Endothelial cell of umbilical vein (primary cell): ENCODE measurements around the gene CNR2. TPM values are rescaled to one million over a fixed set of nuclear protein-coding genes. Genes with fewer than 3 reads are reported as not detected.

Experiments
- BruUV-seq: library from RNA; stranded (reverse); fragments of 400-500 nt; replicated peaks from 2 replicates; lab custom pipeline; 2021; lab: Mats Ljungman, UMichigan
- CTCF ChIA-PET: fragments of 300-600, 350-600 bp; sonication (Branson Sonifier 250); formaldehyde crosslinking; loops from one replicate; lab custom pipeline; 2021; ENCODE audit warnings: antibody characterized with exemption, inconsistent platforms; lab: Charles Lee
- POLR2A ChIA-PET: fragments of 300-600, 350-600 bp; sonication (Branson Sonifier 250); formaldehyde crosslinking; loops from one replicate; lab custom pipeline; 2021; ENCODE audit warnings: antibody characterized with exemption, inconsistent platforms; lab: Charles Lee
- DNase-seq: peaks from one replicate; pipeline ENCODE4 v3.0.0-alpha.2; 2011; ENCODE audit warnings: low read depth, low spot score
- FAIRE-seq: peaks from 2 replicates; lab custom pipeline; 2011; peaks lifted over from hg19 to GRCh38; lab: Jason Lieb, UNC
- H2AFZ ChIP-seq: 2 replicates; pipeline ENCODE4 v1.6.0; 2012; ENCODE audit warnings: low read depth, low read length, control low read depth, inconsistent platforms
- H3K27ac ChIP-seq: 2 replicates; pipeline ENCODE4 v1.5.1; 2011; ENCODE audit warnings: low read depth, mild to moderate bottlenecking, control low read depth, low read length, moderate library complexity; ENCODE audit not compliant: insufficient read depth
- H3K27me3 ChIP-seq, 2 experiments: 2 replicates each; pipeline versions ENCODE4 v1.6.0 to v1.6.1; 2011; ENCODE audit warnings: low read length in 2 of 2, mixed read lengths in 1 of 2; ENCODE audit not compliant: control insufficient read depth in 2 of 2, insufficient read depth in 2 of 2
- H3K36me3 ChIP-seq, 2 experiments: 2 replicates in 1 of 2; 3 replicates in 1 of 2; pipeline ENCODE4 v1.5.1; 2011; ENCODE audit warnings: low read length in 2 of 2, mild to moderate bottlenecking in 1 of 2, moderate library complexity in 1 of 2; ENCODE audit not compliant: control insufficient read depth in 2 of 2, insufficient read depth in 2 of 2; ENCODE audit errors: extremely low read depth in 1 of 2
- H3K4me1 ChIP-seq: 3 replicates; pipeline ENCODE4 v1.5.1; 2011; ENCODE audit warnings: mild to moderate bottlenecking, low read length; ENCODE audit not compliant: control insufficient read depth, insufficient read depth; ENCODE audit errors: extremely low read depth
- H3K4me2 ChIP-seq: 2 replicates; pipeline ENCODE4 v1.6.1; 2011; ENCODE audit warnings: low read length, control low read depth, mixed read lengths; ENCODE audit not compliant: insufficient read depth
- H3K4me3 ChIP-seq, 3 experiments: fragments of 200-600 bp in 1 of 3; sonication (generic), shearing (Covaris generic) in 1 of 3; replicated peaks in 1 of 3; 2 replicates each; pipeline ENCODE4 v1.5.1; 2011 to 2016; ENCODE audit warnings: control low read depth in 3 of 3, low read length in 3 of 3, mild to moderate bottlenecking in 2 of 3, inconsistent platforms in 1 of 3, low read depth in 1 of 3, moderate library complexity in 1 of 3; ENCODE audit not compliant: insufficient read depth in 1 of 3
- H3K79me2 ChIP-seq: 2 replicates; pipeline ENCODE4 v1.6.0; 2012; ENCODE audit warnings: low read length, inconsistent platforms; ENCODE audit not compliant: control insufficient read depth, insufficient read depth
- H3K9ac ChIP-seq: replicated peaks from 2 replicates; pipeline ENCODE3; 2011; ENCODE audit warnings: low read length, control low read depth; ENCODE audit not compliant: insufficient read depth; ENCODE audit errors: extremely low read depth
- H3K9me1 ChIP-seq: replicated peaks from 3 replicates; pipeline ENCODE4 v1.6.0; 2011; ENCODE audit warnings: mild to moderate bottlenecking, low read length; ENCODE audit not compliant: control insufficient read depth, insufficient read depth; ENCODE audit errors: extremely low read depth
- H3K9me3 ChIP-seq: replicated peaks from 2 replicates; pipeline ENCODE4 v1.5.1; 2012; ENCODE audit warnings: low read length, inconsistent platforms; ENCODE audit not compliant: control insufficient read depth, insufficient read depth
- H4K20me1 ChIP-seq: replicated peaks from 2 replicates; pipeline ENCODE3; 2011; ENCODE audit warnings: mild to moderate bottlenecking, low read length; ENCODE audit not compliant: control insufficient read depth, insufficient read depth; ENCODE audit errors: extremely low read depth
- EZH2 ChIP-seq: IDR thresholded peaks from 2 replicates; pipeline ENCODE4 v1.6.1; 2012; ENCODE audit warnings: borderline replicate concordance, low read depth, mild to moderate bottlenecking, moderate library complexity, low read length, inconsistent platforms; ENCODE audit not compliant: severe bottlenecking
- FOS ChIP-seq: IDR thresholded peaks from 2 replicates; pipeline ENCODE4 v1.6.1; 2011; ENCODE audit warnings: mild to moderate bottlenecking, low read length, moderate library complexity, borderline replicate concordance; ENCODE audit not compliant: insufficient read depth
- GATA2 ChIP-seq: IDR thresholded peaks from 2 replicates; pipeline ENCODE4 v1.7.0; 2011; ENCODE audit warnings: low read depth, mild to moderate bottlenecking, moderate library complexity, mixed read lengths, low read length; ENCODE audit not compliant: insufficient read length, insufficient read depth
- JUN ChIP-seq: IDR thresholded peaks from 2 replicates; pipeline ENCODE4 v1.6.1; 2011; ENCODE audit warnings: borderline replicate concordance, low read depth; ENCODE audit not compliant: insufficient read length, insufficient read depth
- MYC ChIP-seq: IDR thresholded peaks from one replicate; pipeline ENCODE4 v1.6.1; 2011; ENCODE audit warnings: mild to moderate bottlenecking, low read depth, low read length
- POLR2A ChIP-seq: IDR thresholded peaks from 2 replicates; pipeline ENCODE4 v1.6.1; 2012; ENCODE audit warnings: low read depth, mild to moderate bottlenecking, control low read depth, low read length
- POLR2AphosphoS5 ChIP-seq: IDR thresholded peaks from 2 replicates; pipeline ENCODE4 v1.6.1; 2012; ENCODE audit warnings: low read depth, mild to moderate bottlenecking, control low read depth, low read length, moderate library complexity; ENCODE audit not compliant: insufficient read depth
- dilution Hi-C: fragments of 300-500 bp; cut with MboI; formaldehyde crosslinking; loops from one replicate; pipeline ENCODE4 v1.15.0; 2019; ENCODE audit warnings: low sequenced_read_pairs; ENCODE audit not compliant: extremely low pct_ligation_motif_present
- intact Hi-C: fragments of 100-400 bp; cut with micrococcal nuclease; formaldehyde crosslinking; loops from one replicate; pipeline ENCODE4 v1.10.0; 2022
- polyA plus RNA-seq, 4 experiments: library from polyadenylated mRNA; depleted of rRNA in 3 of 4; stranded (reverse) in 3 of 4; unstranded in 1 of 4; fragments of >200 nt; gene quantifications; 2 replicates each; pipeline versions ENCODE4 v1.2.1 to v1.2.3, GENCODE V29; 2011 to 2012; ENCODE audit warnings: missing spikeins in 1 of 4
- total RNA-seq: library from RNA; stranded (reverse); gene quantifications from 2 replicates; pipeline ENCODE4 v1.2.3, GENCODE V29; 2021
- TF ChIP-seq, protein P1 (sequence below), 2 donors: IDR thresholded peaks; 1 replicate in 1 of 2; 2 replicates in 1 of 2; pipeline ENCODE4 v1.5.1; 2011; ENCODE audit warnings: low read length in 2 of 2, mild to moderate bottlenecking in 2 of 2, moderate library complexity in 2 of 2, control low read depth in 1 of 2, inconsistent platforms in 1 of 2, low read depth in 1 of 2; ENCODE audit not compliant: insufficient read depth in 1 of 2; ENCODE audit errors: extremely low read depth in 1 of 2
- TF ChIP-seq, protein P2 (sequence below): IDR thresholded peaks from 2 replicates; pipeline ENCODE4 v1.6.1; 2011; ENCODE audit not compliant: insufficient read depth, insufficient read length

The CNR2 gene
- total and polyA plus RNA-seq, 2 donors (not counting 3 experiments of a cell fraction or from before 2014, with no cell fraction given): not detected

DNA sequence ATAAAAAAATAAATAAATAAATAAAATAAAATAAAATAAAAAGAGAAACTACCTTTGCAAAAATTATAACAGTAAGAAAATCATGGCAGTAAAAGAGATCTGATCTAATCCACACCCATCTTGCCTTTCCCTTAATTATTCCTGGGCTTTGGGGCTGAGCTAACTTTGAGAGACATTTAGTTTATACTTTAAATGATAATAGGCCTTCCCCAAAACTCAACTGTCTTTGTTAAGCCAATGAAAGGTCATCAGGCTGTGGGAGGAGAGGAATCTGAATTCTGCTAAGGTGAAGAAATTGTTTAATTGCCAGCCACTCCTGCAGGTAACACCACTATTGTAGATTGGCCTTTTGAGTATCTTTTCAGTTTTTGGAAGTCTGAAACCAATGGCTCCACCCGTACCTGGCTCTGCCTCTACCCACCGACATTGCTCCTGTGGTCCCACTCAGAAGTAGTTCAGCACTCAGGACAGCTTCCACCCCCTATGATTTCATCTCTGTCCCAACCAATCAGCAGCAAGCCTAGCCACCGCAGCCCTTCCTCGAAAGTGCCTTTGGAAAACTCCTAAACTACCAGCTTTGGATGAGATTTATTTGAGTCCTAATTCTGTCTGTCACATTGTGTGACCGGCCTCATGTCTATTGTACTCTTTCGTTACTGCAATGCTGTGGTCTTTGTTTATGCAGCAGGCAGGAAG is 23.5 kb upstream of the CNR2 start:
- CTCF ChIA-PET: no interaction called here
- POLR2A ChIA-PET: no interaction called here

More for the DNA sequence above, 23.5 kb upstream of the CNR2 start:
- no peak overlapping the region for H3K9ac ChIP-seq
- no peak overlapping the region for H3K4me2 ChIP-seq
- no TSS peak for BruUV-seq
- H2AFZ ChIP-seq: no peak overlapping the region
- intact Hi-C loops: no loop called here
- DNase-seq (no peak), FAIRE-seq (no peak)
- H3K4me1 ChIP-seq: no peaks in the 10 kb centered on the region
- H3K27me3 ChIP-seq: peaks cover under 1 to 2% of the 10 kb centered on the region in 2 experiments
- no peaks in the 10 kb centered on the region for H3K36me3 ChIP-seq
- dilution Hi-C loops: no loop called here
- no peaks in the 10 kb centered on the region for H3K9me1 ChIP-seq
- H4K20me1 ChIP-seq: no peaks in the 10 kb centered on the region
- no peaks in the 10 kb centered on the region for H3K9me3 ChIP-seq
- no peak overlapping the region for H3K27ac ChIP-seq
- TF ChIP-seq, protein P1, sequence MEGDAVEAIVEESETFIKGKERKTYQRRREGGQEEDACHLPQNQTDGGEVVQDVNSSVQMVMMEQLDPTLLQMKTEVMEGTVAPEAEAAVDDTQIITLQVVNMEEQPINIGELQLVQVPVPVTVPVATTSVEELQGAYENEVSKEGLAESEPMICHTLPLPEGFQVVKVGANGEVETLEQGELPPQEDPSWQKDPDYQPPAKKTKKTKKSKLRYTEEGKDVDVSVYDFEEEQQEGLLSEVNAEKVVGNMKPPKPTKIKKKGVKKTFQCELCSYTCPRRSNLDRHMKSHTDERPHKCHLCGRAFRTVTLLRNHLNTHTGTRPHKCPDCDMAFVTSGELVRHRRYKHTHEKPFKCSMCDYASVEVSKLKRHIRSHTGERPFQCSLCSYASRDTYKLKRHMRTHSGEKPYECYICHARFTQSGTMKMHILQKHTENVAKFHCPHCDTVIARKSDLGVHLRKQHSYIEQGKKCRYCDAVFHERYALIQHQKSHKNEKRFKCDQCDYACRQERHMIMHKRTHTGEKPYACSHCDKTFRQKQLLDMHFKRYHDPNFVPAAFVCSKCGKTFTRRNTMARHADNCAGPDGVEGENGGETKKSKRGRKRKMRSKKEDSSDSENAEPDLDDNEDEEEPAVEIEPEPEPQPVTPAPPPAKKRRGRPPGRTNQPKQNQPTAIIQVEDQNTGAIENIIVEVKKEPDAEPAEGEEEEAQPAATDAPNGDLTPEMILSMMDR (IDR thresholded peaks at IDR 0.05; ENCODE audit: extremely low read depth in 1 of 2, insufficient read depth in 1 of 2, low read depth in 1 of 2, low read length in 2 of 2): no peak
- TF ChIP-seq GATA2 (no peak), EZH2 (no peak), POLR2AphosphoS5 (no peak), POLR2A (no peak), JUN (no peak), MYC (no peak), FOS (no peak)
- TF ChIP-seq, protein P2, sequence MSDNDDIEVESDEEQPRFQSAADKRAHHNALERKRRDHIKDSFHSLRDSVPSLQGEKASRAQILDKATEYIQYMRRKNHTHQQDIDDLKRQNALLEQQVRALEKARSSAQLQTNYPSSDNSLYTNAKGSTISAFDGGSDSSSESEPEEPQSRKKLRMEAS: no peak
- H3K79me2 ChIP-seq: no peaks in the 10 kb centered on the region
- no peak overlapping the region for H3K4me3 ChIP-seq
